ENCODE results near the gene GMPPB. TPM values are rescaled to one million over a fixed set of nuclear protein-coding genes. Genes with fewer than 3 reads are reported as not detected.
A peak's percentile ranks its signal among the peaks of the same experiment; 100 is the strongest.

Gene GMPPB
- polyA plus RNA-seq, 1 donor (not counting 4 experiments of a cell fraction or from before 2014, with no cell fraction given): 17.4 TPM

DNA sequence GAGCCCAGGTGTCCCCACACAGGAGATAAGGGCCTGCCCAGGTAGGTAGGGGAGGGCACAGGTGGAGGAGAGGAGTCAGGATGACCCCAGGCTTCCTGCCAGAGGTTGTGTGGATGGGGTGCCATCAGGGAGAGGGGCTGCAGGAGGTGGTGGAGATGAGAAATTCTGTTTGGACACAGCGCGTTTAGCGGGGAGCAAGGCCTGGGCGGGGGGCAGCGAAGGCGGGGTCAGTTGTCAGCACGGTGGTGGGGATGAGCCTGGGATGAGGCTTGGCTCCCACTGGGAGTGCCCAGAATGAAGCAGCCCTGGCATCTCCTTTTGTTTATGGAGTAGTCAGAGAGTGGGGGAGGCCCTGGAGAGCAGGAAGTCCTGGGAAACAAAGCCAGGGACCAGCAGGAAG lies 19.8 kb downstream of the GMPPB start:
- TF ChIP-seq EZH2 (IDR thresholded peaks at IDR 0.05; ENCODE audit: low read length): no peak
- TF ChIP-seq, protein P1, sequence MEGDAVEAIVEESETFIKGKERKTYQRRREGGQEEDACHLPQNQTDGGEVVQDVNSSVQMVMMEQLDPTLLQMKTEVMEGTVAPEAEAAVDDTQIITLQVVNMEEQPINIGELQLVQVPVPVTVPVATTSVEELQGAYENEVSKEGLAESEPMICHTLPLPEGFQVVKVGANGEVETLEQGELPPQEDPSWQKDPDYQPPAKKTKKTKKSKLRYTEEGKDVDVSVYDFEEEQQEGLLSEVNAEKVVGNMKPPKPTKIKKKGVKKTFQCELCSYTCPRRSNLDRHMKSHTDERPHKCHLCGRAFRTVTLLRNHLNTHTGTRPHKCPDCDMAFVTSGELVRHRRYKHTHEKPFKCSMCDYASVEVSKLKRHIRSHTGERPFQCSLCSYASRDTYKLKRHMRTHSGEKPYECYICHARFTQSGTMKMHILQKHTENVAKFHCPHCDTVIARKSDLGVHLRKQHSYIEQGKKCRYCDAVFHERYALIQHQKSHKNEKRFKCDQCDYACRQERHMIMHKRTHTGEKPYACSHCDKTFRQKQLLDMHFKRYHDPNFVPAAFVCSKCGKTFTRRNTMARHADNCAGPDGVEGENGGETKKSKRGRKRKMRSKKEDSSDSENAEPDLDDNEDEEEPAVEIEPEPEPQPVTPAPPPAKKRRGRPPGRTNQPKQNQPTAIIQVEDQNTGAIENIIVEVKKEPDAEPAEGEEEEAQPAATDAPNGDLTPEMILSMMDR (optimal IDR thresholded peaks at IDR 0.05 in 1 of 3, IDR thresholded peaks at IDR 0.05 in 1 of 3, conservative IDR thresholded peaks at IDR 0.05 in 1 of 3; ENCODE audit: extremely low read depth in 1 of 3, insufficient read depth in 2 of 3, low read length in 3 of 3): no peak
- dilution Hi-C loops (cut with MboI; ENCODE audit: extremely low pct_ligation_motif_present, low sequenced_read_pairs): no loop called here
- H3K36me3 ChIP-seq (ENCODE audit: control insufficient read depth in 2 of 2, extremely low read depth in 1 of 2, insufficient read depth in 2 of 2, low read length in 2 of 2): peaks cover 27 to 35% of the 10 kb centered on the region in 2 experiments

DNA sequence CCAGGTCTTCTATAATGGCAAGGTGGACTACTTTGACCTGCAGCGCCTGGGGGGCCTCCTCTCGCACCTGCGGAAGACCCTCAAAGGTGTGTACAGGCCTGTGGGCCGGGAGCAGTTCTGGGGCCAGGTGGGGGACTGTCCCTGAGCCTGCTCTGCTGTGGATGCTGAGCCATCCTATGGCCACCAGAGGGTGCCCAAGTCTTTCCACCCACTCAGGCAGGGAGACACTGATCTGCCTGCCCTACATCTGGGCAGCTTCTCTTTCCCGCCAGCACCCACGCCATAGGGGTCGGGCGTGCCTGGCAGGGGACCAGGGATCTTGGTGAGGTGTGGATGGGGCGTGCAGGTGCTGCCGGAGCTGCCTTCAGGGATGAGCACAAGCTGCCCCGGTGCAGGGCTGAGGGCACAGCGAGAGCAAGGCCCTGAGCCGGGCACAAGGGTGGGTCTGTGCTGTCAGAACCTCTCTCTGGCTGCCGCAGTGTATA lies 20.3 kb downstream of the GMPPB start:
- no peak overlapping the region for H3K4me2 ChIP-seq (ENCODE audit: control insufficient read depth, extremely low read depth, insufficient read depth, low read depth, low read length)
- H3K9ac ChIP-seq (ENCODE audit: control insufficient read depth, extremely low read depth, insufficient read depth, low read length): no peak overlapping the region
- no peak for TF ChIP-seq EZH2 (IDR thresholded peaks at IDR 0.05; ENCODE audit: low read length)
- TF ChIP-seq, protein P1 (optimal IDR thresholded peaks at IDR 0.05 in 1 of 3, IDR thresholded peaks at IDR 0.05 in 1 of 3, conservative IDR thresholded peaks at IDR 0.05 in 1 of 3; ENCODE audit: extremely low read depth in 1 of 3, insufficient read depth in 2 of 3, low read length in 3 of 3): peak in 2 of 3 experiments; percentile 81 to 94
- no peak overlapping the region for H3K27ac ChIP-seq (ENCODE audit: control insufficient read depth, insufficient read depth, low read length)
- no peaks in the 10 kb centered on the region for H3K79me2 ChIP-seq (ENCODE audit: control insufficient read depth, insufficient read depth, low read length)
- H3K4me3 ChIP-seq (ENCODE audit: control insufficient read depth in 2 of 3, extremely low read depth in 1 of 3, insufficient read depth in 2 of 3, low read depth in 1 of 3, low read length in 3 of 3): no peak overlapping the region
- peak; percentile 63 for FAIRE-seq
- H3K36me3 ChIP-seq (ENCODE audit: control insufficient read depth in 2 of 2, extremely low read depth in 1 of 2, insufficient read depth in 2 of 2, low read length in 2 of 2): peaks cover 29 to 35% of the 10 kb centered on the region in 2 experiments
- no peak overlapping the region for H2AFZ ChIP-seq (ENCODE audit: control insufficient read depth, low read length)
- H3K9me1 ChIP-seq (ENCODE audit: control insufficient read depth, extremely low read depth, insufficient read depth, low read length): no peaks in the 10 kb centered on the region
- no peaks in the 10 kb centered on the region for H3K27me3 ChIP-seq (ENCODE audit: control insufficient read depth, extremely low read depth, insufficient read depth, low read length)
- peaks cover 4% of the 10 kb centered on the region for H3K4me1 ChIP-seq (ENCODE audit: control insufficient read depth, extremely low read depth, insufficient read depth, low read length)
- H3K9me3 ChIP-seq (ENCODE audit: control insufficient read depth, low read depth, low read length): no peaks in the 10 kb centered on the region
- no peaks in the 10 kb centered on the region for H4K20me1 ChIP-seq (ENCODE audit: control insufficient read depth, extremely low read depth, insufficient read depth, low read length)
- dilution Hi-C loops (cut with MboI; ENCODE audit: extremely low pct_ligation_motif_present, low sequenced_read_pairs): no loop called here
- DNase-seq (ENCODE audit: low read depth, low spot score): no peak

More for the DNA sequence above, 19.8 kb downstream of the GMPPB start:
- Histone ChIP-seq H3K79me2 (ENCODE audit: control insufficient read depth, insufficient read depth, low read length) (no peaks in the 10 kb centered on the region), H3K4me3 (ENCODE audit: control insufficient read depth in 2 of 3, extremely low read depth in 1 of 3, insufficient read depth in 2 of 3, low read depth in 1 of 3, low read length in 3 of 3) (no peak overlapping the region), H4K20me1 (ENCODE audit: control insufficient read depth, extremely low read depth, insufficient read depth, low read length) (no peaks in the 10 kb centered on the region), H3K27me3 (ENCODE audit: control insufficient read depth, extremely low read depth, insufficient read depth, low read length) (no peaks in the 10 kb centered on the region), H3K9ac (ENCODE audit: control insufficient read depth, extremely low read depth, insufficient read depth, low read length) (no peak overlapping the region), H3K4me1 (ENCODE audit: control insufficient read depth, extremely low read depth, insufficient read depth, low read length) (peaks cover 4% of the 10 kb centered on the region), H3K4me2 (ENCODE audit: control insufficient read depth, extremely low read depth, insufficient read depth, low read depth, low read length) (no peak overlapping the region), H3K9me3 (ENCODE audit: control insufficient read depth, low read depth, low read length) (no peaks in the 10 kb centered on the region), H3K27ac (ENCODE audit: control insufficient read depth, insufficient read depth, low read length) (no peak overlapping the region), H3K9me1 (ENCODE audit: control insufficient read depth, extremely low read depth, insufficient read depth, low read length) (no peaks in the 10 kb centered on the region), H2AFZ (ENCODE audit: control insufficient read depth, low read length) (no peak overlapping the region)
- no peak for FAIRE-seq
- DNase-seq (ENCODE audit: low read depth, low spot score): no peak

Measured in keratinocyte (primary cell).